GM18502 (cell line): ENCODE data around the gene NT5C.

Experiments used
- ATAC-seq: cut with Tn5 transposase; IDR thresholded peaks from one replicate; pipeline ENCODE4 v1.9.1; 2021; ENCODE audit warnings: mild to moderate bottlenecking; ENCODE audit not compliant: unreplicated experiment, poor library complexity

Gene NT5C

GRCh38 chr17:75124041-75124818 is 7.3 kb downstream of the NT5C start:
- ATAC-seq = no peak

GRCh38 chr17:75118307-75118706 is 13.2 kb downstream of the NT5C start:
- ATAC-seq = no peak

GRCh38 chr17:75116737-75117136 is 14.8 kb downstream of the NT5C start:
- no peak for ATAC-seq

DNA sequence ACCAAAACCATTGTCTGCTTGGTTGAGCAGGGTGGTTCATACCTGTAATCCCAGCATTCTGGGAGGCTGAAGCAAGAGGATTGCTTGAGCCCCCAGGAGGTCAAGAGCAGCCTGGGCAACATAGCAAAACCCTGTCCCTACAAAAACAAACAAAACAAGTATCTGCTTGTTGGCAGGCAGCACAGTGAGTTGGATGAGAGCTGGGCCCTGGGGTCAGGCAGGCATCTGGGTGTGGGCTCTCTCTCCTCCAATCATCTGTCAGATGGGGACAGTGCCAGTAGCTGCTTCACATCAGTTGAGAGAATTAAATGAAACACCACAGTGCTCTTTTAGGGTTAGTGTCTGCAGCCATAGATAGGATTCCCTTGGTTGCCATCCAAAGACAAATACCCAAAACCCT is 16.0 kb downstream of the NT5C start:
- no peak for ATAC-seq

DNA sequence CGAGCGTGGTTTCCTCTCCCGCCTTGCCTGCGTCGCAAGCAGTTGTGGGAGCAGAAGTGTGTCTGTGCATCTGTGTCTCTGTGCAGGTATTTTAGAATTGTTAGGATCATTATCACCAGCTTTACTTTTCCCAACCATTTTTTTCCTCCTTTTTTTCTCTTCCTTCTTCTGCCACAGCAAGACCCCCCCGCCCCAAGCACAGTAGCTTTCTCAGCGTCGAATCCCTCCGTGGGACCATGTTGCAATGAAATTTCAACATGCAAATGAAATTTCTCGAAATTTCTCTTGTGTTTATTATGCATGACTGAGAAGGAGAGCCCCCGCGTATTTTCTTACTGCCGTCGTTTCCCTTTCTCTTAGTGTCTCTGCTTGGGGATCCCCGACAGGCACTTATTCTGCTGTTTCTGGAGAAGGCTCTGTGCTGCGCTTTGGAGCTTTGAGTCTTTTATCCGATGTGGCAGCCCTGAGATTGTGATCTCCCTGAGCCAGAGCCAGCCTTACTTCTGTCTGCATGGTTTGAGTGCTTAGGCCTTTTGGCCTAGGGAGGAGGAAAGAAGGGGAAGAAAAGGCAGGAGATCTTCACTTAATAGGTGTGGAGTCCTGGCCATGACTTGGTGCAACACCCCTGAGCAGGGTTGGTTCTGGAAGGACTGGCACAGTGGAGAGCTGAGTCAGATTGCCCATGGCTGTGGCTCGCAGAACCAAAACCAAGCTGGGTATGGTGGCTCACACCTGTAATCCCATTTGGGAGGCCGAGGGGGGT is 16.8 kb downstream of the NT5C start:
- ATAC-seq = no peak

DNA sequence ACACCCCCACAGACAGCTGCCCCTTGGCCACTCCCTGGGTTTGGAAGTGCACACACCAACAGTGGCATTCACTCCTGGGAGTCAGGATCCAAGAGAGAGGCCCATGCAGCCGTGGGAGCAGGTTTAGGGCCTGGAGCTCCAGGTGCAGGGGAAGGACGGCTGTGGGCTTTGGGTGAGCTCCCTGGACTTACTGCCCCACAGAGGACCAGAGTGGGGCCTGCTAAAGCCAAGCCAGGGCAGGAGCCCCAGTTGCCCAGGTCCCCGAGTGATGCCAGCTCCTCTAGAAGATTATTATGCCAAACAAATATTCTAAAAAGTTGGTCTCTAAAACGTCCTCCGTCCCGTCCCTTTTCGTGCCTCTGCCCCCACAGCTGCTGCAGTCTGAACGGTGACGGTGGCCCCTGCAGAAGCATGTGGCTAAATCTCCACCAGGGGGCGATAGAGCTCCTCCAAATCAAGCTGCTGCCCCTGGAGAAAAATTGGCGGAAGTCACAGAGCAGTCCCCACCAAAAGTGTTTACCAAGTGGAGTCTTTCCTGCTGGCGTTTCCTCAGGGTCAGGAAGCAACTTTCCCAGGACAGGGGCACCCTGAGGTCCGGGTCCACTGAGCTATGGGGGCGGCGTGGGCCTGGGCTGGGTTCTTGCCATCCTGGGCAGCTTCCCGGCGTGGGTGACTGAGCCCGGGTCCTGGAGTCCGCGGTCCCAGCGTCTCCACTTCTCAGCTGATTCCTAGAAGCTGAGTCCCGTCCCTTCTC is 17.6 kb downstream of the NT5C start:
- ATAC-seq = peak; percentile 56

GRCh38 chr17:75111777-75112335 is 19.7 kb downstream of the NT5C start:
- ATAC-seq = no peak

DNA sequence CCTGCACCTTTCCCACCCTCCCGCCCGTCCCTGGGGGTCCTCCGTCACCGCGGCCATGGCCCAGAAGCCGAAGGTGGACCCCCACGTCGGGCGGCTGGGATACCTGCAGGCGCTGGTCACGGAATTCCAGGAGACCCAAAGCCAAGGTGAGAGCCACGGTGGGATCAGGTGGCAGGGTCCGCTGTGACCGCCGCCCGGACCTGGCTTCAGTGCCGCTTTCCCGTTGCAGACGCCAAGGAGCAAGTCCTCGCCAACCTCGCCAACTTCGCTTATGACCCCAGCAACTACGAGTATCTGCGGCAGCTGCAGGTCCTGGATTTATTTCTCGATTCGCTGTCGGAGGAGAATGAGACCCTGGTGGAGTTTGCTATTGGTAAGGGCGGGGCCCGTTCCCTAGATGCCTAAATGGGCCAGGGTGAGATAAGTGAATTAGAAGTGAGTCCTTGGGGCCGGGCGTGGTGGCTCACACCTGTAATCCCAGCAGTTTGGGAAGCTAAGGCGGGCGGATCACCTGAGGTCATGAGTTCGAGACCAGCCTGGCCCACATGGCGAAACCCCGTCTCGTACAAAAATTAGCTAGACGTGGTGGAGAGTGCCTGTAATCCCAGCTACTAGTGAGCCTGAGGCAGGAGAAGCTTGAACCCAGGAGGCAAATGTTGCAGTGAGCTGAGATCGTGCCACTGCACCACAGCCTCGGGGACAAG is 21.2 kb downstream of the NT5C start:
- no peak for ATAC-seq

GRCh38 chr17:75109407-75110233 is 21.9 kb downstream of the NT5C start, which contains the start of gene ARMC7:
TSS of gene ARMC7 (plus strand) at chr17:75109969. CDS start at chr17:75110289, 320 bp downstream.
- peak; percentile 68 for ATAC-seq

DNA sequence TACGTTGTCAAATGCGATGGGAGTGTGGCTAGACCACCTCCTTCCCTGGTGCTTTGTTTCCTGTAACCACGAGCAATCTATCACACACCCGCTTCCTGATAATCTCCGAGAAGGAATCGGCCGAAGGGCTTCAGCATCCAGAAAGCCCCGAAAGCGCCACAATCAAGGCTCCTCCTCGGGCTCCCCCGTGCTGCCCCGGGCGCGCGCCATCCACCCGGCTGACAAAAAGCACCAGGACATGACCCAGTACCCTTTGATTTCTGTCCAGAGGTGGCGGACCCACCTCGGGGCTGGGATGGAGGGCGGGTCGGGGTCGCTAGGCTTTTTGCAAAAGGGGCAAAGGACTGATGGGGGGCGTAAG is 22.5 kb downstream of the NT5C start:
- ATAC-seq = no peak

DNA sequence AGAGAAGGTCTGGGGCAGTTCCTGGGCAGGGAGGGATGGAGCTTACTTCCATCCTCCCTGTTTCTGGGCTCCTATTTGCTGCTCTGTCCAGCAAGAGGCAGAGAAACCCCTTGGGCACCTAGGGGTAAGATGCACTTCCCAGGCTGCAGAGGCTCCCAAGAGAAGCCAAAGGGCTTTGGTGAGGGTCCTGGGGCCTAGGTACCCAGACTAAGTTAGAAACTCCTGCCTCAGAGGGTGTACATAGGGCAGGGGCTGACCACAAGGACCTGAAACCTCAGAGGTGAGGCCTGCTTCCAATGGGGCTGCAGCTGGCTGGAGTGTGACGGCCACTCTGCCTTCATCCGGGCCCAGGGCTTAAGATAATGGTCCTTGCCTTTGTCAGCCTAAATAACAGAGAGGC is 23.3 kb downstream of the NT5C start:
- no peak for ATAC-seq

DNA sequence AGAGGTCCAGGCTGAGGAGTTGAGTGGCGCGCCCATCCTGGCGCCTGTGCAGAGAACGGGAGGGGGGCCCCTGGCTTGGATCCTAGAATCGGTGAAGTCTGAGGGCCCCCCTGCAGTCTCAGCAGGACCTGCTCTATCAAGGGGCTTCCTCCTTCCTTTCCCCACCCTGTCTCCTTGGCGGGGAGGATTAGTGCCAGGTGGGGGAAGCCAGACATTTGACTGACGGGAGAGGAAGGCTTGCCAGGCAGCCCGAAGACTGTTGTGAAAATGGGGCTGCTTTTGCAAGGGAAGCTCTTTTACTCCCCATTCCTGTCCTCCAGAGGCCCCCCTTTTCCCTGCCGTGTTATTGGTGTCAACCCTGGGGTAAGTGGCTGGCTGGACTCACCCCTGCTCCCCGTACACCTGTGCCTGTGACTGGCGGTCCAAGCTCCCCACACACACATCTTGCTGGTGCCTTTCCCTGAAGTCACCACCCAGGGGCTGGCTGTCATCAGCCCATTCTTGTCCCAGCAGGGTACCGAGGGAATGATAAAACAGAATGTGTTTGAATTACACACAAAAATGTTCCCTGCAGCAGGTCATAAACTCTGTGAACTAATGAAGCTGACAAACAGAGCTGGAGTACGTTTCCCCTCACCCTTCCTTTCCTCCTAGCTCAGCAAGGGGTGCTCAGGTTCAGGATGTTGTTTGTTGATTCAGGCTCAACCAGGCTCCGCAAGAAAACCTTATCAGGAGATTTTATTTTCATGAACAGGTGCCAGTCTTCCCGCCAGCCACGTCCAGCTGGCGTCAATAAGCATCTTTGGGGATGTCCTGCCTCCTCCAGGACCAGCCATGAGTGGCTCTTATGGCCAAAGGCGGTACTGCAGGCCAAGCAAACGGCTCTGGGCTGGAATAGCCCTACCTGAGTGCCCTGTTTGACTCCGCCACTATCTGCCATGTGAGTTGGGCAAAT is 26.1 kb downstream of the NT5C start:
- ATAC-seq = no peak

- no peak for ATAC-seq
Observed at GRCh38 chr17:75103601-75104554, 27.7 kb downstream of the NT5C start.

GRCh38 chr17:75102385-75102821 is 29.1 kb downstream of the NT5C start:
- no peak for ATAC-seq

- ATAC-seq = no peak
Observed at GRCh38 chr17:75099881-75100595, 31.5 kb downstream of the NT5C start.

DNA sequence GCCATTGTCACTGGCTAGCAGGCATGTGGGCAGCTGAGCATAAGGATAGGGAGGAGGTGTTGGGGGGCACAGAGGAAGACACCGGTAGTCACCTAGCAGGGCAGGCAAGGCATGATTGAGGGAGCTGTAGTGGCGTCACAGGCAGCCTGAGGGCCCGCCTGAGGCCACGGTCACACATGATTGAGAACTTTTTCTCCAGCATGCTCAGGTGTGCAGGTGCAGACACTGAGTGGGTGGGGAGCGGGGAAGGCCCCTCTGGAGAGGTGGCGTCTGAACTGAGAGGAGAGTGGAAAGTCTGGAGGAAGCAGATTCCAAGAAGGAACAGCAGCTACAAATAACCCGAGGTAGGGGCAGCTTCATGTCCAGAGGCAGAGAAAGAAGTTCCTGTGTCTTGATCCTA is 32.7 kb downstream of the NT5C start:
- ATAC-seq = no peak
